HS-5 (cell line): ENCODE measurements around the gene CMSS1.

ENCODE experiments used
- DNase-seq: peaks from one replicate; pipeline ENCODE4 v3.0.0-alpha.2; 2012; ENCODE audit warnings: low read depth

The CMSS1 gene

DNA sequence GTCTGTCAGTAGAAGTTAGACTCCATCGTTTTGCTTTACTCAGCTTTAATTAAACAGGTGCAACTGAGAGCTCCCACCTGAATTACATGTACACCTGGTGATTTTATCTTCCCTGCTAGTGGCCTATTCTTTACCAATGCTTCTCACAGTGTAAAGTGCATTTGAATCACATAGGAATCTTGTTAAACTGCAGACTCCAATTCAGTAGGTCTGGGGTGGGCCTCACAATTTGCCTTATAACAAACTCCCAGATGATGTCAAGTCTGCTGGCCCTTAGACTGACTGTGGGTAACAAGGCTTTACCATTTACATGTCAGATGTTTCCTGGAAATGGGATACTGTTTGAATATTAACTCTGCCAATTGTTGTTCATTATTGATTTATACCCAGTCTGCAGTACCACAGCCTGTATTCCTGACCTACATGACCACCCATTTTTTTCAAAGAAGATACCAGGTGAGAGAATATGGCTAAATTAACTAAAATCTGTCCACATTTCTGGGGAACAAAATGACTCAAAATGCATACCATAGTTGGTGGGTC lies 37.2 kb downstream of the CMSS1 start:
- DNase-seq, result no peak

DNA sequence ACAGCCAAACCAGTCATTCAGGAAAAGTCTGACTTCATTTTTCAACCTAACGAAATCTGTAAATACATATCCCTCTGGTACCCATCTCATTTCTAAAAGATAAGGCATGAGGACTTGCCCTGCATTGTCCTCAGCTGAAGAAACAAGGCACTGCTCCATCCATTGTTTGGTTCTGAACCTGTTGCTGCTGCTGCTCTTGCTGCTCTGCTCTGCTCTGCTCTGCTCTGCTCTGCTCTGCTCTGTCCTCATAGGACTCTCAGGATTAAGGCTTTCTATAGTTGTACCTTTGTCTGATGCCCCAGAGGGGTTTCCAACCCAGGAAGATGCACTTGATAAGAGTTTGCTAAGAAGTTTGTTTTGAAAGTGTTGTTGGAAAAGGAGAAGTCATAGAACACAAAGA lies 38.2 kb downstream of the CMSS1 start:
- no peak for DNase-seq

GRCh38 chr3:99856437-99857220 lies 39.0 kb downstream of the CMSS1 start:
- no peak for DNase-seq

DNA sequence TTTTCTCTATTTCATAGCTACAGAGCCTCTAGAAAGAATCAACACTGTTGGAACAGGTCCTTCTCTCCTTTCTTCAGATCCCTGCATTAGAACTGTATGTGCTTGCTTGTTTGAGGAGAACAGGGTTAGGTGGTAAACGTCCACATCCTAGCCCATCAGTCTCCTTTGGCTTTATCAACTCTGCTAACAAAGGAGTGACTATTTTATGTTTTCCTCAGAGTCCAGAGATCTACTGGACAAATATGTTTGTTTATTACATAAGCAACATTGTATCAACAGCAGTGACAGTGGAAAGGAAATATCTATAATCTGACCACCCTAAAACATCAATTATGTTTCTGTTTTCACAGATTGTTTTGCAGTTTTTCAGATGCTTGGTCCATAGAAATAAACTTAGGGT lies 39.6 kb downstream of the CMSS1 start:
- DNase-seq, result no peak

- no peak for DNase-seq
Observed at GRCh38 chr3:99858469-99858868, 40.8 kb downstream of the CMSS1 start.

DNA sequence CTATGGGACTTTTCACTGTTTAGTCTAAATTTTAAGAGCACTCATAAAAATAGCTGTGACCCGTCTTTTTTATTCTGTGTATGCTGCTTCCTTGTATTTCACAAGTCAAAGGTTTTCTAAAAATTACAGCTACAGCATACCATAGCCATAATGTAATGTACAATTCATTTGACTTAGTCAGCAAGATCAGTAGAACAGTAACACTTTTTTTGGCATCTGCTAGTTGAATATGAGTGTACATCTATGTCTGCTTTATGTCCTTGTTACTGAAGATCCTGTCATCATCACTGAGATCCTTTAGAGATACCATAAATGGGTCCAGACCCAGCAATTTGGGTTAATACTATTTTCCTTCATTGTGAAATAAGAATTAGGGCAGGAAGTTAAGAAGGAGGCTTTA lies 42.2 kb downstream of the CMSS1 start:
- peak; percentile 90 for DNase-seq

- no peak for DNase-seq
Observed at GRCh38 chr3:99861216-99861615, 43.6 kb downstream of the CMSS1 start.

- peak; percentile 82 for DNase-seq
Observed at GRCh38 chr3:99862208-99862607, 44.5 kb downstream of the CMSS1 start.

GRCh38 chr3:99863002-99863401 lies 45.3 kb downstream of the CMSS1 start:
- DNase-seq, result no peak

- DNase-seq, result no peak
Observed at GRCh38 chr3:99863588-99863987, 45.9 kb downstream of the CMSS1 start.

- DNase-seq, result no peak
Observed at GRCh38 chr3:99864289-99864688, 46.6 kb downstream of the CMSS1 start.

DNA sequence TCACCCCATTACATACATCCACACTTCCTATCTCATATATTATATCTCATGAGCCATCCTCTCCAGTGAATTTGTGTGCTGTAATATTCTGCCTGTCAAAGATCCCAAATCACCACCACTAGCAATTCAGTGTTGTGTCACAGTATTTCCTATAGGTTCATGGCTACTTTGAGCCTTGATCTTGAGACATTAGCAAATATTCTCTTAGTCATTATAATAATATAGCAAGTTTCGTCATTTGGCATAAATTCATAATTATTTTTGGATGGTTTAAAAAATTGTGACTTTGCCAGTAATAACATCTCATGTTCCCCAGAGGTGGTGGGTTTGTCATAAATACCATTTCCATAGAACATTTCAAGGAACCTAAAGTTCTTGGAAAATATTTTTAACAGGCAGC lies 47.7 kb downstream of the CMSS1 start:
- DNase-seq, result no peak

DNA sequence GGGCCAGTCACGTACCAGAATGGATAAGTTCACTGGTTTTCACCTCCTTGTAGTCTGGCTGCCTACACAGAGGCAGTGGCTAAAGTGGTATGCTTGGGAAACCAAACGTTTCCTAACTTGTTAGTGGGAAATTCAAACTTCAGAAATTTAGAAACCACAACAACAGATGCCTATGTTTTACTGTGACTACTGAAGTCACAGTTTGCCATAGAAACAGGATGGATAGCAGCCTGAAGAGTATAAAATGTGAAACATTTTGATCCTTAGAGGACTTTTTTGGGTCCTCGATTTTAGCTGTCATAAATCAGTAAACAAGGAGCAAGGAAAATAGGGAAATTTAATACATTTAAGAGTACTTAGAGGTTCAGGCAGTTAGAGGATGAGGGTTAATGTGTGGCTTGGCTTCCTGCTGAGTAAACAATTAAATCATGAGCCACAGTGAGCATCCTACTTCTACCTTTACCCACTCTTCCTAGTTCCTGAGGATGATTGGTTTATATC lies 48.6 kb downstream of the CMSS1 start:
- no peak for DNase-seq

- DNase-seq, result no peak
Observed at GRCh38 chr3:99867594-99868310, 50.1 kb downstream of the CMSS1 start.

- no peak for DNase-seq
Observed at GRCh38 chr3:99868311-99868646, 50.6 kb downstream of the CMSS1 start.

- DNase-seq, result no peak
Observed at GRCh38 chr3:99869621-99870020, 52.0 kb downstream of the CMSS1 start.

- DNase-seq, result no peak
Observed at GRCh38 chr3:99870712-99871111, 53.0 kb downstream of the CMSS1 start.

DNA sequence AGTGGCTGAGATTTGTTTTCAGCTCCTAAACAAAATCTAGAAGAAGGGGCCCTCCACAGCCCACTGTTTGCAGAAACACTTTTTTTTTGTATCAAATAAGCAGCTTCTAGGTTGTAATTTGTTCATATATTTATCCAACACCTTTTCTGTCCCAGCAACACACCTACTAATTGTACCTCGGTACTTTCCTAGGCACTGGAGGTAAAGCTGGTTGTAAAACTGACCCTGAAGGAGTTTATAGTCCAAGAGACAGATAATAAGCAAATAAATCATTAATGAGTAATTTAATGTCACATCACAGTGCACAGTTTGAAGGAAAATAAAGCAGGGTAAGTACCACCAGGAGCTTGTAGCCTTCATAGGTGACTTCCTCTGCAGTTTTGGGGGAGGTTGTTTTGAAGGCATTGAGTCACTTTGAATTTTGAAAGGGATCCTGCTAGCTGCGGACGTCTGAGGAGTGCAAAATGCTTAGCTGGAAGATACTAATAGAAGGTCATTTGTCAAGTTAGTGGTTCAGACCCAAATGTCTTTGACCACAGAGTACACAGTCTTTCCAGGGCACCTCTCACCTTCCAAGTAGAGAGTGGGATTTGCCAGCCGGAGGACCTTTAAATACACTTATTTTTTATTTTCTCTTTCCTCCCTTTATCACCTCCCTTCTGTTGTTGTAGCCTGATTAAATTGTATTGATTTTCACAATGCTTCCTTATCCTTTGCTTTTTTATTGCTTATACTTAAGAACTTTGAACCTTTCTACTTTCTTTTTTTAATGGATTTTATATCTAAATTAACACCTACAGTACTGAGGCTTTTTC lies 53.8 kb downstream of the CMSS1 start:
- no peak for DNase-seq

DNA sequence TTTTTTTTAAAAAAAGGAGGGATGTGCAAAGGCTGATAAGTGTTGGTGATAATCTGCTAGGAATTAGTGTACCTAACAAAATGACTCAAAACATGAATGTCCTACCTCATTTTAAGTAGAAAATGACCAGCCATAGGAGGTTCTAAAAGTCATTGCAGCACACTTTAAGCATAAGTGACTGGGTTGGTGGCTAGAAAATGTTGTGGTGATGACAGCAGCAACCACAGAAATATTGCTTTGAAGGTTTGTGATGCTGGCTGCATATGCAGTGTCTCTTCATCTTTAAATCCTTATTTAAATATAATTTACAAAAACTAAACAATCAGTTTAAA lies 55.2 kb downstream of the CMSS1 start:
- DNase-seq, result no peak

DNA sequence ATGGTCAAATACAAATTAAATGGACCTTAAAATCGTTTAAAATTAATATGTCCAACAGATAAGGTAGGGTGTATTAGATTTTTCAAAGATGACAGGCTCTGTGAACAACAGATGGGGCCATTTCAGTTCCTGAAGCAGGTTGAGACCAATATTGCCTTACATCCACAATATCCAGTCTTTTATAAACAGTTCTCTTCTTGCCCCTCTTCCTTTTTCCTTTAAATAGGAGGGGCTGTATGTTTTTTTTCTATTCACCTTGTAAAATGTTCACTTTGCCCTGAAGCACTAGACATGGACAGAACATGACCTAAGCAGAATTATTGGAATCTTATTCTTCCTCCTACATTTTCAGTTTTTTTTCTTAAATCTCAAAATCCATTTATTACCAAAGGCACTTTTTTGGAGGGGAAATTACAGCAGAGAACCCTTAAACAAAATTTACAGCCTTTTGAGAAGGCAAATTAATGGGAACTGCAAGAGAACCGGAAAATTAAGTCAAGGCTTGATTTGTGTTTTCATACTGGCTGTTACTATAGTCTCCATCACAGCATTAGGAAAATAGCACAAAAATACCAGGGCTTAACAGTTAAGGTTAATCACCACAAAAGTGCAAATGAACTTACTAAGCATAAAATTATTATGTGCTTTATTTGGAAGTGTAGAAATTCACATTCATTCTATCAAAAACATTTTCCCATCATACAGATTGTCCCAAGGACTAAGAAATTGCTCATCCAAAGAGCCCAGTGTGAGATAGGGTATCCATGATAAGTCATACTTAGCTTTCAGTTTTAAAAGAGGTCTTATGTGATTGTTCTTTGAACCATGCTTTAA lies 55.8 kb downstream of the CMSS1 start:
- no peak for DNase-seq

DNA sequence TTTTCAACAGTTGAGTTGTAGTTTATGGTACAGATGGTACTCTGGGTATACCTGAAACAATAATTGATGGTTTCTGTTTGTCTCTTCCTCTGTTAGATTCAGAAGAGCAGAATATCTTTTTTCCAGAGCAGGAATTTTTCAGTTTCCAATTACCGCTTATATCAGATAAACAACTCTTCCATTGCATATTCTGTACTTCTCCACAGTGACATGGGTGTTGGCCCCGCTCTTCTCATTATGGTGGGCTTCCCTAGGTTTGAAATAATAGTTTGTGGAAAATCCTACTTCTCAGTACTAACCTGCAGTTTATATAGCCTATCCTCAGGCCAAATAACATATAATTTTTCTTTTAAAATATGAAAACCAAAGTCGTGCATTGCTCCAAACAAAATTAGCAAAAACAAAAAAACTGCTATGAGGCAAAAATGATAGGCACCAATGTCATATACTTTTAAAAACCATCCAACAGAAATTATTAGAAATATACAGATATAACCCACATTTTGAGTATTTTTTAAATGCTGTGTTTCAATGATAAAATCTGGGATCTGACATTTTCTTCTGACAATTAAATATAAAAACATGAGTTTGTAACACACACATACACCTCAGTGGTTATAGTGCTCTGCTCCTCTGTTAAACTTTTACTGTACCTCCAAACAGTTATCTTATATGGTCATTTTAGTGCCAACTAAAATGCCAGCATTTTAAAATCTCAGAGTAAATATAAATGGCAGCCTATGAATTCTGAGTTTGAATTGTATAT lies 56.8 kb downstream of the CMSS1 start:
- no peak for DNase-seq
